ENCODE data around the gene RBM10. TPM values are rescaled to one million over a fixed set of nuclear protein-coding genes. Genes with fewer than 3 reads are reported as not detected.

Gene RBM10
- total RNA-seq, 1 donor from 2014 or later, result 38.5 TPM

DNA sequence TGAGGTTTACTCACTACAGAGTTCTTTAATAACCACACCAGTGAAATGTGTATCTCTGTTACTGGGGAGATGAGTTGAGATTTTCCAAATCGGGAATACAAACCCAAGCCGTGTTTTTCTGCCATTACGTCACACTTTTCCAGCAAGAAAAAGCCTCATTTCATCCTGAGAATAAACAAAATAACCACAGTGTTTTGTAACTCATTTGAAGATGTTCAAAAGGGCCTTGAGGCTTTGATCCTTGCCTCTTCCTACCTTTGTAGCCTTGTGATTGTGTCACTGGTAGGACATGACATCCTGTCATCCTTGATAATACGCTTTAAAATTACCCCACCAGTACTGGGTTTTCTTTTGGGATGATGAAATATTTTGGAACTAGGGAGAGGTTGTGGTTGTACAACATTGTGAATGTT lies 90.7 kb downstream of the RBM10 start:
- DNase-seq (ENCODE audit: low spot score), result no peak

Other genes starting within 250 kb of the RBM10 start
- 11.4 TPM for gene JADE3, start 232.8 kb upstream of the RBM10 start, total RNA-seq
- 7.0 TPM for gene RGN, start 66.8 kb upstream of the RBM10 start, total RNA-seq
- gene NDUFB11, start 519 bp upstream of the RBM10 start, total RNA-seq, result 77.2 TPM
- gene UBA1, start 48.6 kb downstream of the RBM10 start, total RNA-seq, result 193 TPM
- gene CDK16, start 73.5 kb downstream of the RBM10 start, total RNA-seq, result 85.4 TPM
- 108 TPM for gene USP11, start 87.8 kb downstream of the RBM10 start, total RNA-seq
- 0.26 TPM for gene ZNF157, start 225.4 kb downstream of the RBM10 start, total RNA-seq

Measured in ureter (tissue), 1 donor.